Measurements from ENCODE around the gene CAMK2N1. TPM values are rescaled to one million over a fixed set of nuclear protein-coding genes. Genes with fewer than 3 reads are reported as not detected.
A peak's percentile ranks its signal among the peaks of the same experiment; 100 is the strongest.
"Not testable (repeated sequence)": the region's sequence is repeated elsewhere in the genome, so short reads cannot be mapped to it uniquely, and the experiment has no call there.

The CAMK2N1 gene
- total and polyA plus RNA-seq, 9 donors = 1.7 to 12.6 (median 8.2) TPM

GRCh38 chr1:20497506-20497905 lies 11.5 kb upstream of the CAMK2N1 start:
- H3K27me3 ChIP-seq (ENCODE audit: control insufficient read depth, insufficient read depth, low read length) = peaks cover 3% of the 10 kb centered on the region
- H3K9me3 ChIP-seq (replicated peaks; ENCODE audit: control insufficient read depth, low read depth, low read length) = no peaks in the 10 kb centered on the region
- H3K27ac ChIP-seq (ENCODE audit: low read length) = no peak overlapping the region
- H3K4me3 ChIP-seq (ENCODE audit: low read length) = no peak overlapping the region
- H3K4me1 ChIP-seq (ENCODE audit: control insufficient read depth, insufficient read depth, low read length) = peaks cover 17% of the 10 kb centered on the region
- no peak for DNase-seq
- peaks cover 46% of the 10 kb centered on the region for H3K36me3 ChIP-seq (ENCODE audit: control insufficient read depth, insufficient read depth, low read length)
- WGBS (ENCODE audit: insufficient coverage) = 94% methylated on average over 2 of the region's 6 CpGs

GRCh38 chr1:20496725-20497383 lies 10.8 kb upstream of the CAMK2N1 start:
- H3K4me1 ChIP-seq (ENCODE audit: control insufficient read depth, insufficient read depth, low read length) = peaks cover 17% of the 10 kb centered on the region
- H3K36me3 ChIP-seq (ENCODE audit: control insufficient read depth, insufficient read depth, low read length) = peaks cover 39% of the 10 kb centered on the region
- 77% methylated on average over 4 of the region's 12 CpGs for WGBS (ENCODE audit: insufficient coverage)

GRCh38 chr1:20496241-20496661 lies 10.2 kb upstream of the CAMK2N1 start:
- H3K27ac ChIP-seq (ENCODE audit: low read length) = no peak overlapping the region
- DNase-seq = no peak
- peaks cover 14% of the 10 kb centered on the region for H3K27me3 ChIP-seq (ENCODE audit: control insufficient read depth, insufficient read depth, low read length)
- H3K4me1 ChIP-seq (ENCODE audit: control insufficient read depth, insufficient read depth, low read length) = peaks cover 17% of the 10 kb centered on the region
- H3K9me3 ChIP-seq (replicated peaks; ENCODE audit: control insufficient read depth, low read depth, low read length) = no peaks in the 10 kb centered on the region
- no peak overlapping the region for H3K4me3 ChIP-seq (ENCODE audit: low read length)
- peaks cover 34% of the 10 kb centered on the region for H3K36me3 ChIP-seq (ENCODE audit: control insufficient read depth, insufficient read depth, low read length)
- WGBS (ENCODE audit: insufficient coverage) = 90% methylated on average over 2 of the region's 8 CpGs

More at GRCh38 chr1:20496725-20497383, 10.8 kb upstream of the CAMK2N1 start:
- not testable (repeated sequence) for DNase-seq; H3K9me3 ChIP-seq (replicated peaks; ENCODE audit: control insufficient read depth, low read depth, low read length); H3K27me3 ChIP-seq (ENCODE audit: control insufficient read depth, insufficient read depth, low read length); H3K27ac ChIP-seq (ENCODE audit: low read length); H3K4me3 ChIP-seq (ENCODE audit: low read length)

- H3K4me3 ChIP-seq (ENCODE audit: low read length) = no peak overlapping the region
- WGBS (ENCODE audit: insufficient coverage) = no CpG with 5 or more reads among the region's 1 CpG
- H3K27ac ChIP-seq (ENCODE audit: low read length) = no peak overlapping the region
- H3K36me3 ChIP-seq (ENCODE audit: control insufficient read depth, insufficient read depth, low read length) = peaks cover 28% of the 10 kb centered on the region
- H3K27me3 ChIP-seq (ENCODE audit: control insufficient read depth, insufficient read depth, low read length) = peaks cover 19% of the 10 kb centered on the region
- H3K4me1 ChIP-seq (ENCODE audit: control insufficient read depth, insufficient read depth, low read length) = peaks cover 17% of the 10 kb centered on the region
- DNase-seq = no peak
- H3K9me3 ChIP-seq (replicated peaks; ENCODE audit: control insufficient read depth, low read depth, low read length) = no peaks in the 10 kb centered on the region
Observed at GRCh38 chr1:20495661-20496060, 9.7 kb upstream of the CAMK2N1 start.

GRCh38 chr1:20494609-20495311 lies 8.8 kb upstream of the CAMK2N1 start:
- H3K27ac ChIP-seq (ENCODE audit: low read length) = no peak overlapping the region
- H3K4me1 ChIP-seq (ENCODE audit: control insufficient read depth, insufficient read depth, low read length) = peaks cover 17% of the 10 kb centered on the region
- H3K9me3 ChIP-seq (replicated peaks; ENCODE audit: control insufficient read depth, low read depth, low read length) = no peaks in the 10 kb centered on the region
- H3K27me3 ChIP-seq (ENCODE audit: control insufficient read depth, insufficient read depth, low read length) = peaks cover 26% of the 10 kb centered on the region
- H3K36me3 ChIP-seq (ENCODE audit: control insufficient read depth, insufficient read depth, low read length) = peaks cover 20% of the 10 kb centered on the region
- DNase-seq = no peak
- no peak overlapping the region for H3K4me3 ChIP-seq (ENCODE audit: low read length)
- WGBS (ENCODE audit: insufficient coverage) = 57% methylated on average over 5 of the region's 5 CpGs

GRCh38 chr1:20493839-20494608 lies 8.0 kb upstream of the CAMK2N1 start:
- Histone ChIP-seq H3K27ac (ENCODE audit: low read length) (peak overlapping the region; percentile 42), H3K4me1 (ENCODE audit: control insufficient read depth, insufficient read depth, low read length) (peaks cover 17% of the 10 kb centered on the region), H3K9me3 (replicated peaks; ENCODE audit: control insufficient read depth, low read depth, low read length) (no peaks in the 10 kb centered on the region), H3K27me3 (ENCODE audit: control insufficient read depth, insufficient read depth, low read length) (peaks cover 32% of the 10 kb centered on the region), H3K4me3 (ENCODE audit: low read length) (no peak overlapping the region), H3K36me3 (ENCODE audit: control insufficient read depth, insufficient read depth, low read length) (peaks cover 13% of the 10 kb centered on the region)
- DNase-seq = peak; percentile 93
- 5% methylated on average over 7 of the region's 16 CpGs for WGBS (ENCODE audit: insufficient coverage)

GRCh38 chr1:20493309-20493708 lies 7.3 kb upstream of the CAMK2N1 start:
- Histone ChIP-seq H3K36me3 (ENCODE audit: control insufficient read depth, insufficient read depth, low read length) (peaks cover 6% of the 10 kb centered on the region), H3K27me3 (ENCODE audit: control insufficient read depth, insufficient read depth, low read length) (peaks cover 40% of the 10 kb centered on the region), H3K27ac (ENCODE audit: low read length) (peak overlapping the region; percentile 7), H3K9me3 (replicated peaks; ENCODE audit: control insufficient read depth, low read depth, low read length) (no peaks in the 10 kb centered on the region), H3K4me3 (ENCODE audit: low read length) (no peak overlapping the region), H3K4me1 (ENCODE audit: control insufficient read depth, insufficient read depth, low read length) (peaks cover 17% of the 10 kb centered on the region)
- DNase-seq = peak; percentile 33
- WGBS (ENCODE audit: insufficient coverage) = 23% methylated on average over 2 of the region's 5 CpGs

GRCh38 chr1:20492751-20493150 lies 6.7 kb upstream of the CAMK2N1 start:
- Histone ChIP-seq H3K4me3 (ENCODE audit: low read length) (no peak overlapping the region), H3K27ac (ENCODE audit: low read length) (no peak overlapping the region), H3K27me3 (ENCODE audit: control insufficient read depth, insufficient read depth, low read length) (peaks cover 45% of the 10 kb centered on the region), H3K9me3 (replicated peaks; ENCODE audit: control insufficient read depth, low read depth, low read length) (no peaks in the 10 kb centered on the region), H3K36me3 (ENCODE audit: control insufficient read depth, insufficient read depth, low read length) (peaks cover under 1% of the 10 kb centered on the region), H3K4me1 (ENCODE audit: control insufficient read depth, insufficient read depth, low read length) (peaks cover 17% of the 10 kb centered on the region)
- 18% methylated on average over 2 of the region's 7 CpGs for WGBS (ENCODE audit: insufficient coverage)
- DNase-seq = no peak

- no peak overlapping the region for H3K27ac ChIP-seq (ENCODE audit: low read length)
- H3K4me3 ChIP-seq (ENCODE audit: low read length) = no peak overlapping the region
- 61% methylated on average over 5 of the region's 7 CpGs for WGBS (ENCODE audit: insufficient coverage)
- H3K9me3 ChIP-seq (replicated peaks; ENCODE audit: control insufficient read depth, low read depth, low read length) = no peaks in the 10 kb centered on the region
- H3K4me1 ChIP-seq (ENCODE audit: control insufficient read depth, insufficient read depth, low read length) = peaks cover 19% of the 10 kb centered on the region
- H3K27me3 ChIP-seq (ENCODE audit: control insufficient read depth, insufficient read depth, low read length) = peaks cover 54% of the 10 kb centered on the region
- no peak for DNase-seq
- H3K36me3 ChIP-seq (ENCODE audit: control insufficient read depth, insufficient read depth, low read length) = no peaks in the 10 kb centered on the region
Observed at GRCh38 chr1:20491866-20492265, 5.9 kb upstream of the CAMK2N1 start.

GRCh38 chr1:20491178-20491577 lies 5.2 kb upstream of the CAMK2N1 start:
- peaks cover 26% of the 10 kb centered on the region for H3K4me1 ChIP-seq (ENCODE audit: control insufficient read depth, insufficient read depth, low read length)
- peaks cover 61% of the 10 kb centered on the region for H3K27me3 ChIP-seq (ENCODE audit: control insufficient read depth, insufficient read depth, low read length)
- no peaks in the 10 kb centered on the region for H3K9me3 ChIP-seq (replicated peaks; ENCODE audit: control insufficient read depth, low read depth, low read length)
- no peaks in the 10 kb centered on the region for H3K36me3 ChIP-seq (ENCODE audit: control insufficient read depth, insufficient read depth, low read length)
- WGBS (ENCODE audit: insufficient coverage) = no CpG with 5 or more reads among the region's 6 CpGs
- no peak overlapping the region for H3K4me3 ChIP-seq (ENCODE audit: low read length)
- H3K27ac ChIP-seq (ENCODE audit: low read length) = no peak overlapping the region
- DNase-seq = no peak

All from muscle of leg (tissue), 11 donors.